ENCODE results near the gene SMIM36.

DNA sequence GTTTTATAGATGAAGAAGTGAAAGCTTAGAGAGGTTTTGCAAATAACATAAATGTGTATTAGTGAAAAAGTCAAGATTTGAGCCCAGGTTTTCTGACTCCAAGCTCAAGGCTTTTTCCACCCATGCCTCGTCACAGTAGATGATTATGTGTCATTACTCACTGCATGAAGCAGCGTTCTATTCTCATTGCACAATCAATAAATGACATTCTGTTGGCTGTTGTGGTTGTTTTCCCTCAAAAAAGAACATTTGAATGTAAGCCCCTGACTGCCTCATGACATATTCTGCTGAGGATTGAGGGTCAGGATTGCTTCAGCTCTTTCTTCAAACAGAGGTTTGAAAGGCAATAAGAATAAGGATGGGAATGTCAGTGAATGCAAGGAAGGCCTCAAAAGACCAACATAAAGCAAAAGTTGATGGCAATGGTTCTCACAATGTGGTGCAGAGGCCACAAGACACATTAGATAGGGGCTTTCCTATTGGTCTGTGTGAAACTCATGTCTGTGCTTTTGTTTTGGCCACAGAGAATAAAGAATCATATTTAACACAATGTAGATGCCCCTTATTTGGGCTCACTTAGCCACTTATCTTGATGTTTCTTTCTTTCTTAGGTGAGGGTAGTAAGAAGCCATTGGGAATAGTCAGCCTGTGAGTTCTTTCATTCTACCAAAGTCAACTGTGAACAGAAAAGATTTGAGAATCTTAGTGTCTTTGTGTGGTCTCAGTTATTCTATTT lies 84.2 kb downstream of the SMIM36 start:
- TF ChIP-seq POLR2AphosphoS5 (IDR thresholded peaks at IDR 0.05; ENCODE audit: low read depth) = no peak
- TF ChIP-seq, protein P1, sequence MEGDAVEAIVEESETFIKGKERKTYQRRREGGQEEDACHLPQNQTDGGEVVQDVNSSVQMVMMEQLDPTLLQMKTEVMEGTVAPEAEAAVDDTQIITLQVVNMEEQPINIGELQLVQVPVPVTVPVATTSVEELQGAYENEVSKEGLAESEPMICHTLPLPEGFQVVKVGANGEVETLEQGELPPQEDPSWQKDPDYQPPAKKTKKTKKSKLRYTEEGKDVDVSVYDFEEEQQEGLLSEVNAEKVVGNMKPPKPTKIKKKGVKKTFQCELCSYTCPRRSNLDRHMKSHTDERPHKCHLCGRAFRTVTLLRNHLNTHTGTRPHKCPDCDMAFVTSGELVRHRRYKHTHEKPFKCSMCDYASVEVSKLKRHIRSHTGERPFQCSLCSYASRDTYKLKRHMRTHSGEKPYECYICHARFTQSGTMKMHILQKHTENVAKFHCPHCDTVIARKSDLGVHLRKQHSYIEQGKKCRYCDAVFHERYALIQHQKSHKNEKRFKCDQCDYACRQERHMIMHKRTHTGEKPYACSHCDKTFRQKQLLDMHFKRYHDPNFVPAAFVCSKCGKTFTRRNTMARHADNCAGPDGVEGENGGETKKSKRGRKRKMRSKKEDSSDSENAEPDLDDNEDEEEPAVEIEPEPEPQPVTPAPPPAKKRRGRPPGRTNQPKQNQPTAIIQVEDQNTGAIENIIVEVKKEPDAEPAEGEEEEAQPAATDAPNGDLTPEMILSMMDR (conservative IDR thresholded peaks at IDR 0.05; ENCODE audit: low read depth in 2 of 2) = no peak
- no peak for TF ChIP-seq CREB1 (CRISPR knock-in tag; IDR thresholded peaks at IDR 0.05; ENCODE audit: low read depth)
- TF ChIP-seq, protein P2, sequence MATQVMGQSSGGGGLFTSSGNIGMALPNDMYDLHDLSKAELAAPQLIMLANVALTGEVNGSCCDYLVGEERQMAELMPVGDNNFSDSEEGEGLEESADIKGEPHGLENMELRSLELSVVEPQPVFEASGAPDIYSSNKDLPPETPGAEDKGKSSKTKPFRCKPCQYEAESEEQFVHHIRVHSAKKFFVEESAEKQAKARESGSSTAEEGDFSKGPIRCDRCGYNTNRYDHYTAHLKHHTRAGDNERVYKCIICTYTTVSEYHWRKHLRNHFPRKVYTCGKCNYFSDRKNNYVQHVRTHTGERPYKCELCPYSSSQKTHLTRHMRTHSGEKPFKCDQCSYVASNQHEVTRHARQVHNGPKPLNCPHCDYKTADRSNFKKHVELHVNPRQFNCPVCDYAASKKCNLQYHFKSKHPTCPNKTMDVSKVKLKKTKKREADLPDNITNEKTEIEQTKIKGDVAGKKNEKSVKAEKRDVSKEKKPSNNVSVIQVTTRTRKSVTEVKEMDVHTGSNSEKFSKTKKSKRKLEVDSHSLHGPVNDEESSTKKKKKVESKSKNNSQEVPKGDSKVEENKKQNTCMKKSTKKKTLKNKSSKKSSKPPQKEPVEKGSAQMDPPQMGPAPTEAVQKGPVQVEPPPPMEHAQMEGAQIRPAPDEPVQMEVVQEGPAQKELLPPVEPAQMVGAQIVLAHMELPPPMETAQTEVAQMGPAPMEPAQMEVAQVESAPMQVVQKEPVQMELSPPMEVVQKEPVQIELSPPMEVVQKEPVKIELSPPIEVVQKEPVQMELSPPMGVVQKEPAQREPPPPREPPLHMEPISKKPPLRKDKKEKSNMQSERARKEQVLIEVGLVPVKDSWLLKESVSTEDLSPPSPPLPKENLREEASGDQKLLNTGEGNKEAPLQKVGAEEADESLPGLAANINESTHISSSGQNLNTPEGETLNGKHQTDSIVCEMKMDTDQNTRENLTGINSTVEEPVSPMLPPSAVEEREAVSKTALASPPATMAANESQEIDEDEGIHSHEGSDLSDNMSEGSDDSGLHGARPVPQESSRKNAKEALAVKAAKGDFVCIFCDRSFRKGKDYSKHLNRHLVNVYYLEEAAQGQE (IDR thresholded peaks at IDR 0.05; ENCODE audit: unreplicated experiment) = no peak
- no peak for TF ChIP-seq JUNB (IDR thresholded peaks at IDR 0.05; ENCODE audit: unreplicated experiment)
- TF ChIP-seq ZNF114 (CRISPR knock-in tag; IDR thresholded peaks at IDR 0.05) = no peak
- TF ChIP-seq EZH2 (IDR thresholded peaks at IDR 0.05; ENCODE audit: low read depth, unreplicated experiment) = no peak
- TF ChIP-seq EZH2phosphoT487 (IDR thresholded peaks at IDR 0.05; ENCODE audit: unreplicated experiment) = no peak
- TF ChIP-seq ZNF331 (CRISPR knock-in tag; IDR thresholded peaks at IDR 0.05; ENCODE audit: low read depth) = no peak
- TF ChIP-seq NANOG (IDR thresholded peaks at IDR 0.05; ENCODE audit: borderline replicate concordance) = no peak
